SK-N-SH (cell line): ENCODE data around the gene MGAT5B.

Experiments
- CTCF ChIP-seq: fragments of 200-600 bp; sonication (generic); IDR thresholded peaks from 2 replicates; pipeline ENCODE4 v1.6.1; 2017; ENCODE audit warnings: antibody characterized with exemption, mild to moderate bottlenecking, moderate library complexity
- EP300 ChIP-seq, 2 experiments: IDR thresholded peaks; 2 replicates each; pipeline versions ENCODE4 v1.4.0 to v1.6.1; 2012; ENCODE audit warnings: borderline replicate concordance in 1 of 2, low read depth in 1 of 2, low read length in 1 of 2
- NFIC ChIP-seq: IDR thresholded peaks from 2 replicates; pipeline ENCODE4 v1.4.0; 2012; ENCODE audit warnings: borderline replicate concordance
- NRF1 ChIP-seq: IDR thresholded peaks from 2 replicates; pipeline ENCODE4 v1.6.1; 2012; ENCODE audit warnings: low read depth, mild to moderate bottlenecking, low read length
- YY1 ChIP-seq: IDR thresholded peaks from 2 replicates; pipeline ENCODE4 v1.4.0; 2012; ENCODE audit warnings: low read depth, mild to moderate bottlenecking
- TF ChIP-seq, protein P1 (sequence below): IDR thresholded peaks from 2 replicates; pipeline ENCODE4 v1.4.0; 2012; ENCODE audit warnings: low read depth, borderline replicate concordance

- TF ChIP-seq CTCF (no peak), YY1 (no peak), NRF1 (no peak), EP300 (IDR thresholded peaks at IDR 0.05; ENCODE audit: borderline replicate concordance in 1 of 2, low read depth in 1 of 2, low read length in 1 of 2) (no peak), NFIC (no peak)
- TF ChIP-seq, protein P1, sequence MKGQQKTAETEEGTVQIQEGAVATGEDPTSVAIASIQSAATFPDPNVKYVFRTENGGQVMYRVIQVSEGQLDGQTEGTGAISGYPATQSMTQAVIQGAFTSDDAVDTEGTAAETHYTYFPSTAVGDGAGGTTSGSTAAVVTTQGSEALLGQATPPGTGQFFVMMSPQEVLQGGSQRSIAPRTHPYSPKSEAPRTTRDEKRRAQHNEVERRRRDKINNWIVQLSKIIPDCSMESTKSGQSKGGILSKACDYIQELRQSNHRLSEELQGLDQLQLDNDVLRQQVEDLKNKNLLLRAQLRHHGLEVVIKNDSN, result no peak
Observed at GRCh38 chr17:76902476-76902875, 34.3 kb downstream of the MGAT5B start.
